KMS-11 (cell line): ENCODE data around the gene TBC1D22B.

ENCODE experiments used
- H2AFZ ChIP-seq: fragments of 200-600 bp; sonication (generic); 2 replicates; pipeline ENCODE4 v1.6.1; 2016; ENCODE audit warnings: antibody characterized with exemption, mixed run types, low read depth
- H3K27ac ChIP-seq: fragments of 200-600 bp; sonication (generic); 2 replicates; pipeline ENCODE4 v1.6.1; 2016; ENCODE audit warnings: mild to moderate bottlenecking, mixed run types
- H3K27me3 ChIP-seq: fragments of 200-600 bp; sonication (generic); 2 replicates; pipeline ENCODE4 v1.6.1; 2017; ENCODE audit warnings: mild to moderate bottlenecking, low read depth, mixed run types, moderate library complexity; ENCODE audit not compliant: insufficient read depth
- H3K36me3 ChIP-seq: fragments of 200-600 bp; sonication (generic); 2 replicates; pipeline ENCODE4 v1.6.1; 2017; ENCODE audit warnings: mild to moderate bottlenecking, mixed run types; ENCODE audit not compliant: insufficient read depth
- H3K4me1 ChIP-seq: fragments of 200-600 bp; sonication (generic); 2 replicates; pipeline ENCODE4 v1.6.1; 2016; ENCODE audit warnings: mild to moderate bottlenecking, low read depth, mixed run types; ENCODE audit not compliant: poor library complexity, severe bottlenecking
- H3K4me2 ChIP-seq: fragments of 200-600 bp; sonication (generic); 2 replicates; pipeline ENCODE4 v1.7.0; 2016; ENCODE audit warnings: mild to moderate bottlenecking, mixed run types
- H3K4me3 ChIP-seq: fragments of 200-600 bp; sonication (generic); IDR thresholded peaks from 2 replicates; pipeline ENCODE4 v1.6.1; 2017; ENCODE audit warnings: low read depth, low read length, mixed read lengths; ENCODE audit not compliant: insufficient read depth
- H3K79me2 ChIP-seq: fragments of 200-600 bp; sonication (generic); 2 replicates; pipeline ENCODE4 v1.6.1; 2016; ENCODE audit warnings: low read depth, mixed run types; ENCODE audit not compliant: insufficient read depth
- H3K9ac ChIP-seq: fragments of 200-600 bp; sonication (generic); 2 replicates; pipeline ENCODE4 v1.6.1; 2016; ENCODE audit warnings: mild to moderate bottlenecking, mixed run types
- H4K20me1 ChIP-seq: fragments of 200-600 bp; sonication (generic); 2 replicates; pipeline ENCODE4 v1.6.1; 2016; ENCODE audit warnings: mild to moderate bottlenecking, mixed run types; ENCODE audit not compliant: insufficient read depth
- TF ChIP-seq, protein P1 (sequence below): fragments of 200-600 bp; sonication (generic); conservative IDR thresholded peaks from 2 replicates; pipeline ENCODE4 v1.6.1; 2017; ENCODE audit warnings: low read depth, mild to moderate bottlenecking, antibody characterized with exemption, low read length, moderate library complexity, mixed read lengths

TBC1D22B gene

DNA sequence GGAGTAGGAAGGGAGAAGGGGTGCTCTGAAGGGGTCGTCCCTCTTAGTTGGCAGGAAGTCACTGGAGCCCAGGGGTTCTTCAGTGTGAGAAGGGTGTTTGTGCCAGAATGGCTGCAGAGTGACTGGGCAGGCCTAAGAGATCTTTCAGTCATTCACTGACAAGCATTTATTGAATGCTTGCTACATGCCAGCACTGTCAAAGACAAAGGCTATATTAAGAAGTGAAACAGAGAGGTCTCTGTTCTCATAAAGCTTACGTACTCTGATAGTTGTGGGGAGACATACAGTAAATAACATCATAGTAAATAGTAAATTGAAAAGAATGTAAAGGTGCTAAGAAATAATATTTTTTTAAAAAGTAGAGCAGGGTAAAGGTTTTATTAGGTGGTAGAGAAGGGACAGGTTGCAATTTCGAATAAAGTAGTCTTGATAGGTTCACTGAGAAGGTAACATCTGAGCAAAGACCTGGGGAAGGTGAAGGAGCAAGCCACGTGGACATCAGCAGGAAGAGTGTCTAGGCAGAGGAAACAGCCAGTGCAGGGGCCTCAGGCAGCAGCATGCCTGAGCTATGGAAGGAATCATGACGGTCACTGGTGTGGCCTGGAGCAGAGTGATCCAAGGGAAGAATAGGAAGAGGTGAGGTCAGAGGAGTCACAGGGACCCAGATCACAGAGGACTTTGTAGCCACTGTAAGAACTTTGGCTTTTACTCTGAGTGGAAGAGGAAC lies 59.9 kb downstream of the TBC1D22B start:
- H3K27ac ChIP-seq, result no peak overlapping the region
- TF ChIP-seq, protein P1, sequence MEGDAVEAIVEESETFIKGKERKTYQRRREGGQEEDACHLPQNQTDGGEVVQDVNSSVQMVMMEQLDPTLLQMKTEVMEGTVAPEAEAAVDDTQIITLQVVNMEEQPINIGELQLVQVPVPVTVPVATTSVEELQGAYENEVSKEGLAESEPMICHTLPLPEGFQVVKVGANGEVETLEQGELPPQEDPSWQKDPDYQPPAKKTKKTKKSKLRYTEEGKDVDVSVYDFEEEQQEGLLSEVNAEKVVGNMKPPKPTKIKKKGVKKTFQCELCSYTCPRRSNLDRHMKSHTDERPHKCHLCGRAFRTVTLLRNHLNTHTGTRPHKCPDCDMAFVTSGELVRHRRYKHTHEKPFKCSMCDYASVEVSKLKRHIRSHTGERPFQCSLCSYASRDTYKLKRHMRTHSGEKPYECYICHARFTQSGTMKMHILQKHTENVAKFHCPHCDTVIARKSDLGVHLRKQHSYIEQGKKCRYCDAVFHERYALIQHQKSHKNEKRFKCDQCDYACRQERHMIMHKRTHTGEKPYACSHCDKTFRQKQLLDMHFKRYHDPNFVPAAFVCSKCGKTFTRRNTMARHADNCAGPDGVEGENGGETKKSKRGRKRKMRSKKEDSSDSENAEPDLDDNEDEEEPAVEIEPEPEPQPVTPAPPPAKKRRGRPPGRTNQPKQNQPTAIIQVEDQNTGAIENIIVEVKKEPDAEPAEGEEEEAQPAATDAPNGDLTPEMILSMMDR, result no peak
- no peak overlapping the region for H3K4me3 ChIP-seq
- no peak overlapping the region for H3K9ac ChIP-seq
- H3K36me3 ChIP-seq, result no peaks in the 10 kb centered on the region
- no peaks in the 10 kb centered on the region for H3K79me2 ChIP-seq
- no peaks in the 10 kb centered on the region for H3K27me3 ChIP-seq
- H4K20me1 ChIP-seq, result no peaks in the 10 kb centered on the region
- H2AFZ ChIP-seq, result no peak overlapping the region
- H3K4me1 ChIP-seq, result no peaks in the 10 kb centered on the region
- H3K4me2 ChIP-seq, result no peak overlapping the region

DNA sequence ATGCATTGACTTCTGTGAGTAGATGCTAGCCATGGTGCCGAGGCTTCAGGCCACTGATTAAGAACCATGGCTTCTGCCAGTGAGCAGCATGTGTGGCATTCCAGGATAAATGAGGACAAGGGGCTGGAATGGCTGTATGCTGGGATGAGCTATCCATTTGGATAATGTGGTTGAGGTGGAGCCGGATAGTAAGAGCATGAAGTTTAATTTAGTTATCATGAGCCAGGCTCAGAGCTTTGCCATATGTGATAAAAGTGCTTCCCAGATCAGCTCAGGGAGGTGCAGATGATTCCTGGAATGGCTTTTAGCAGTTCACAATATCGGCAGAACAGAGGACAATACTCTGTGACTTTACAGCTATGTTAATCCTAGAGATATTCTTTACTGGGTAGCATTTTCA lies 61.6 kb downstream of the TBC1D22B start:
- H3K27ac ChIP-seq, result no peak overlapping the region
- H4K20me1 ChIP-seq, result no peaks in the 10 kb centered on the region
- no peak overlapping the region for H2AFZ ChIP-seq
- no peaks in the 10 kb centered on the region for H3K27me3 ChIP-seq
- no peaks in the 10 kb centered on the region for H3K79me2 ChIP-seq
- TF ChIP-seq, protein P1, result no peak
- no peak overlapping the region for H3K4me2 ChIP-seq
- H3K9ac ChIP-seq, result no peak overlapping the region
- H3K4me1 ChIP-seq, result no peaks in the 10 kb centered on the region
- no peak overlapping the region for H3K4me3 ChIP-seq
- no peaks in the 10 kb centered on the region for H3K36me3 ChIP-seq

DNA sequence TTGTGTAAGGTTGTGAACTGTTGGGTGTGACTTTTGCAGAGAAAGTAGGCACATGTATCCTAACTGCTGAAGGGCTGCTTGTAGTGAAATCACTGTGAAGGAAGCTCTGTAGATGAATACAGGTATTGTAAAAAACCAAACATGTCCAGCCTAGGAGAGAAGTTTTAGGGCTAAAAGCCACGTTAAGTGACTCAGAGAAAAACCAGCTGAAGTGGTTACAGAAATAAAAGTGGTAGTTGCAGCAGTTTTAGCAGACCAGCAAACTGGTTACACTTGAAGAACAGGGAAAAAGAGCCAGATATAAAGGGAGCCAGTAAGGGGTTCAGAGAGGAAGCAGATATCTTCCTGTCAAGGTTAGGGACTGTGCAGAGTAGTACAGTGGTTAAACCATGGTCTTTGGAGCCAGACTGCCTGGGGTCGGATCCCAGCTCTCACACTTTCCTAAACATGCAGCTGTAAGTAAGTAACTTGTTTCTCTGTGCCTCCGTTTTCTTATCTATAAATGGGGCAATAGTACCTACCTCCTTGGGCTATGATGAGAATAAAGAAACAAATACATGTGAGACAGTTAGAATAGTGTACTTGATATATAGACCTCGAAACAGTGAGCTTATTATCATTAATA lies 62.4 kb downstream of the TBC1D22B start:
- Histone ChIP-seq H3K79me2 (no peaks in the 10 kb centered on the region), H3K4me2 (no peak overlapping the region), H3K4me1 (no peaks in the 10 kb centered on the region), H3K4me3 (no peak overlapping the region), H4K20me1 (no peaks in the 10 kb centered on the region), H2AFZ (no peak overlapping the region), H3K27ac (no peak overlapping the region), H3K27me3 (no peaks in the 10 kb centered on the region), H3K9ac (no peak overlapping the region), H3K36me3 (no peaks in the 10 kb centered on the region)
- TF ChIP-seq, protein P1, result no peak

DNA sequence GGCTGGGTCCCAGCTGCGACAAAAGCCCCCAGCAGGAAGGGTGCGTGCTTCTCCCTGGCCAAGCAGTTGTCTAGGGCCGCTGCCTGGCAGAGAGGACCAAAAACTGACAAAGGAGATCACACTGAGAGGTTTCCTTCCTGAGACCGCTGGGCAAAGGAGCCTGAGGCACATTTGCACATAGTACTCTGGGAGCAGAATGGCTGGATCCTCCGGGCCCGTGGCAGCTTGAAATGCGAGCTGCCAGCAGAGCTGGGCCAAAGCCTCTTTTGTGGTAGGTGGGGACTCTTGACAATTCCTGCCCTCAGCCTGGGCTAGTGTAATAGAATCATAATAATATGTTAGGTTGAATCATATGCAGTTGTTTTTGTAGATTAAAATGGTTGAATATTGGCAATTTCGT lies 63.1 kb downstream of the TBC1D22B start:
- no peak overlapping the region for H3K27ac ChIP-seq
- no peaks in the 10 kb centered on the region for H3K79me2 ChIP-seq
- H4K20me1 ChIP-seq, result no peaks in the 10 kb centered on the region
- H3K4me2 ChIP-seq, result no peak overlapping the region
- H3K36me3 ChIP-seq, result no peaks in the 10 kb centered on the region
- H2AFZ ChIP-seq, result no peak overlapping the region
- H3K4me3 ChIP-seq, result no peak overlapping the region
- peaks cover 7% of the 10 kb centered on the region for H3K4me1 ChIP-seq
- TF ChIP-seq, protein P1, result no peak
- H3K9ac ChIP-seq, result no peak overlapping the region
- no peaks in the 10 kb centered on the region for H3K27me3 ChIP-seq
